Measurements from ENCODE around the gene TKFC.

TKFC gene

DNA sequence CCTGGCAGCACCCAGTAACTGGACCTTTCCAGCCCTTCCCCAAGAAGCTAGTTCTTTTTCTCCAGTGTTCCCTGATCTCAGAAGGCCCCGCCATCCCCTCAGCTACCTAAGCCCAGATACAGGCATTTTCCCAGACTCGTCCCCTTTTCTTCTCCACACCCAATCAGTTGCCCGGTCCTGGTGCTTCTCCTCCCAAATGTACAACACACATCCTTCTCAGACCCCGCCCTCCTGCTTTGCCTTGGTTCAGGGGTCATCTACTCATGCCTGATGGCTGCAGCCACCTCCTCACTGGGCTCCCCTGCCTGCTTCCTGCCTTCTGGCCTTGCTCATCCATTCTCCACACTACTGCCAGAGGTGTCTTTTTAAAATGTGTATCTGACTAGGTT is 6.5 kb downstream of the TKFC start:
- H3K4me1 Mint-ChIP-seq: peaks cover 25% of the 10 kb centered on the region
- H3K27me3 Mint-ChIP-seq (ENCODE audit: low read depth, poor library complexity): no peaks in the 10 kb centered on the region
- H3K9me3 Mint-ChIP-seq: no peaks in the 10 kb centered on the region
- peaks cover 24% of the 10 kb centered on the region for H3K36me3 Mint-ChIP-seq (ENCODE audit: low read depth)
- no peak overlapping the region for H3K27ac Mint-ChIP-seq
- no peak for DNase-seq
- H3K4me3 Mint-ChIP-seq: no peak overlapping the region
- TF ChIP-seq, protein P1, sequence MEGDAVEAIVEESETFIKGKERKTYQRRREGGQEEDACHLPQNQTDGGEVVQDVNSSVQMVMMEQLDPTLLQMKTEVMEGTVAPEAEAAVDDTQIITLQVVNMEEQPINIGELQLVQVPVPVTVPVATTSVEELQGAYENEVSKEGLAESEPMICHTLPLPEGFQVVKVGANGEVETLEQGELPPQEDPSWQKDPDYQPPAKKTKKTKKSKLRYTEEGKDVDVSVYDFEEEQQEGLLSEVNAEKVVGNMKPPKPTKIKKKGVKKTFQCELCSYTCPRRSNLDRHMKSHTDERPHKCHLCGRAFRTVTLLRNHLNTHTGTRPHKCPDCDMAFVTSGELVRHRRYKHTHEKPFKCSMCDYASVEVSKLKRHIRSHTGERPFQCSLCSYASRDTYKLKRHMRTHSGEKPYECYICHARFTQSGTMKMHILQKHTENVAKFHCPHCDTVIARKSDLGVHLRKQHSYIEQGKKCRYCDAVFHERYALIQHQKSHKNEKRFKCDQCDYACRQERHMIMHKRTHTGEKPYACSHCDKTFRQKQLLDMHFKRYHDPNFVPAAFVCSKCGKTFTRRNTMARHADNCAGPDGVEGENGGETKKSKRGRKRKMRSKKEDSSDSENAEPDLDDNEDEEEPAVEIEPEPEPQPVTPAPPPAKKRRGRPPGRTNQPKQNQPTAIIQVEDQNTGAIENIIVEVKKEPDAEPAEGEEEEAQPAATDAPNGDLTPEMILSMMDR (IDR thresholded peaks at IDR 0.05): no peak

- Mint-ChIP-seq H3K9me3 (no peaks in the 10 kb centered on the region), H3K4me3 (no peak overlapping the region), H3K27ac (no peak overlapping the region), H3K4me1 (peaks cover 14% of the 10 kb centered on the region), H3K27me3 (ENCODE audit: low read depth, poor library complexity) (no peaks in the 10 kb centered on the region), H3K36me3 (ENCODE audit: low read depth) (peaks cover 24% of the 10 kb centered on the region)
- TF ChIP-seq, protein P1 (IDR thresholded peaks at IDR 0.05): no peak
- no peak for DNase-seq
Observed at GRCh38 chr11:61340979-61341378, 8.0 kb downstream of the TKFC start.

DNA sequence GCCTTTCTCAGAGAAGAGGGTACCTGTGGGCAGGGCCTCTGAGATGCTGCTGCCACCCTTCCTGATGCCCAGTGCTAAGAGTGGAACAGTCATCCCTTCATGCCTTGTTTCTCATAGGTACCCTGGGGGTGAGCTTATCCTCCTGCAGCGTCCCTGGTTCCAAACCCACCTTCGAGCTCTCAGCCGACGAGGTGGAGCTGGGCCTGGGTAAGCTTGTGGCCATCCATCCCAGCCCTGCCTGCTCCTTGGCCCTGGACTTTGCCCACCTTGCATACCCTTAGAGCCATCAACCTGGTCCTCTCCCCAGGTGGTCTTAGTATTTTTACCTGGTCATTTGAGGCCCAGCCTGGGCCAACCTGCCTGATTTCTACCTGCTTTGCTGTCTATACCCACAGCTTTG is 8.7 kb downstream of the TKFC start:
- Mint-ChIP-seq H3K4me3 (no peak overlapping the region), H3K36me3 (ENCODE audit: low read depth) (peaks cover 24% of the 10 kb centered on the region), H3K9me3 (no peaks in the 10 kb centered on the region), H3K27ac (no peak overlapping the region), H3K4me1 (peaks cover 6% of the 10 kb centered on the region), H3K27me3 (ENCODE audit: low read depth, poor library complexity) (no peaks in the 10 kb centered on the region)
- no peak for DNase-seq
- TF ChIP-seq, protein P1 (IDR thresholded peaks at IDR 0.05): no peak

DNA sequence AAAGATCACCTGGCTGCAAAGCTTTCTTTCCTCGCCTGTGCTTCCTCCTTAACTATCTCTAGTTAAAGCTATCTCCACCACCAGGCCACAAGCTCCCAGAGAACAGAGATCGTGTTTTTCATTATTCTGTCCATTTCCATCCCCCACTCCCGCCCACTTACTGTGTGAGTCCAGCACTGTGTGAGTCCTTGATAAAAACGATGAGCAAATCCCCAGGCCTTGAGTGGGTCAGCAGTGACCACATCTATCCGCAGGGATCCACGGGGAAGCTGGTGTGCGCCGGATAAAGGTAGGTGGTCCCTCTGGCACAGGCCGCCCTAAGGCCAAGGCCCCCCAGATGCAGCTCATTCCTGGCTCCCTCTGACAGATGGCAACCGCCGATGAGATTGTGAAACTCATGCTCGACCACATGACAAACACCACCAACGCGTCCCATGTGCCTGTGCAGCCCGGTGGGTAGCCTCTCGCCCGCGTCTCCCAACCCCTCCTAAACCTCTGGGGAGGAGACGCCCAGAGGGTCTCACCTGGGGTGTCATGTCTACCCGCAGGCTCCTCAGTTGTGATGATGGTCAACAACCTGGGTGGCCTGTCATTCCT is 9.3 kb downstream of the TKFC start:
- Mint-ChIP-seq H3K27ac (no peak overlapping the region), H3K9me3 (no peaks in the 10 kb centered on the region), H3K4me1 (peaks cover under 1% of the 10 kb centered on the region), H3K27me3 (ENCODE audit: low read depth, poor library complexity) (no peaks in the 10 kb centered on the region), H3K36me3 (ENCODE audit: low read depth) (peaks cover 24% of the 10 kb centered on the region), H3K4me3 (no peak overlapping the region)
- no peak for DNase-seq
- TF ChIP-seq, protein P1 (IDR thresholded peaks at IDR 0.05): no peak

DNA sequence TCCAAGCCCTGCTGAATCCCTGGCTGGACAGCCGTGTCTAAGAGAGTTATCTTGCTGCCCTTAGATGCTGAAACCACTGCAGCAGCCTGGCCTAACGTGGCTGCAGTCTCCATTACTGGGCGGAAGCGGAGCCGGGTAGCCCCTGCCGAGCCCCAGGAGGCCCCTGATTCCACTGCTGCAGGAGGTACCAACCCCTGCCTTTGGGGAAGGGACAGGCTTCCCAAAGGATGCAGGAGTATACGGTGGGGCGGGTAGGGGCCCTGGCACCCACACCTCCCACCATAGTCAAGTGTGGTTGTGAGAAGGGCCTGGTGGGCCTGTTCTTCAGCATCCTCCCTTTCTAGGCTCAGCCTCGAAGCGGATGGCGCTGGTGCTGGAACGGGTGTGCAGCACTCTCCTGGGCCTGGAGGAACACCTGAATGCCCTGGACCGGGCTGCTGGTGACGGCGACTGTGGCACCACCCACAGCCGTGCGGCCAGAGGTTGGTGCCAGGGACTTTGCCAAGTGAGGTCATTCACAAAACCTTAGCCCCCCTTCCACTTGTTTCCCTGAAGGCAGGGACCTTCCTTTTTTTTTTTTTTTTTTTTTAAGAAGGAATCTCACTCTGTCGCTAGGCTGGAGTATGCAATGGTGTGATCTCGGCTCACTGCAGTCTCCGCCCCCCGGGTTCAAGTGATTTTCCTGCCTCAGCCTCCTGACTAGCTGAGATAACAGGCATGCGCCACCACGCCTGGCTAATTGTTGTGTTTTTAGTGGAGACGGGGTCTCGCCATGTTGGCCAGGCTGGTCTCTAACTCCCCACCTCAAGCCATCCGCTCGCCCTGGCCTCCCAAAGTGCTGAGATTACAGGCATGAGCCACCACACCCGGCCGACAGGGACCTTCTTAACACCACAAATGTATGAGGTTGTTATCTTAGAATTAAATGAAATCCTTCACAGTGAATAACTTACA is 11.0 kb downstream of the TKFC start:
- DNase-seq: no peak
- Mint-ChIP-seq H3K4me1 (no peaks in the 10 kb centered on the region), H3K27ac (peak overlapping the region; percentile 83), H3K36me3 (ENCODE audit: low read depth) (peaks cover 18% of the 10 kb centered on the region), H3K27me3 (ENCODE audit: low read depth, poor library complexity) (no peaks in the 10 kb centered on the region), H3K9me3 (no peaks in the 10 kb centered on the region), H3K4me3 (no peak overlapping the region)
- TF ChIP-seq, protein P1 (IDR thresholded peaks at IDR 0.05): no peak

Data from nephron progenitor cell (in vitro differentiated cells).